Measurements from ENCODE around the gene NPC2.

GRCh38 chr14:74495356-74495755 lies 2.3 kb upstream of the NPC2 start:
- TF ChIP-seq EZH2 (IDR thresholded peaks at IDR 0.05; ENCODE audit: insufficient read depth, poor library complexity, severe bottlenecking) (no peak), EZH2phosphoT487 (IDR thresholded peaks at IDR 0.05; ENCODE audit: insufficient read depth, low read depth) (no peak)
